Activated CD8-positive, alpha-beta memory T cell treated with anti-CD3 and anti-CD28 coated beads for 36 hours (primary cell): ENCODE measurements around the gene TMEM147. TPM values are rescaled to one million over a fixed set of nuclear protein-coding genes. Genes with fewer than 3 reads are reported as not detected.

Source experiments
- CTCF ChIA-PET: fragments of 350-600 bp; sonication (Branson Sonifier 250); formaldehyde crosslinking; loops from one replicate; lab custom pipeline; 2021; ENCODE audit warnings: antibody characterized with exemption; lab: Charles Lee
- POLR2A ChIA-PET: fragments of 350-600 bp; sonication (Branson Sonifier 250); formaldehyde crosslinking; loops from one replicate; lab custom pipeline; 2021; ENCODE audit warnings: antibody characterized with exemption; lab: Charles Lee
- total RNA-seq, 2 experiments: library from RNA; stranded (reverse); gene quantifications; one replicate each; pipeline ENCODE4 v1.2.3, GENCODE V29; 2021

TMEM147 gene
- total RNA-seq, 2 experiments from 2014 or later: 106 to 110 TPM

GRCh38 chr19:35556025-35556590 lies 10.7 kb downstream of the TMEM147 start:
- CTCF ChIA-PET: interaction anchor here (0.7 to 2.5 kb wide), 5 partner anchors 8 to 61 kb away, joined by 3 to 13 read pairs (median 3); no protein-coding TSS in a partner anchor
- POLR2A ChIA-PET: no interaction called here

- ChIA-PET CTCF (interaction anchor here (2.5 kb wide), 1 partner anchor 8 kb away, joined by 13 read pairs; no protein-coding TSS in a partner anchor), POLR2A (no interaction called here)
Measured at GRCh38 chr19:35556846-35557538, 11.6 kb downstream of the TMEM147 start.

GRCh38 chr19:35557539-35558399 lies 12.3 kb downstream of the TMEM147 start:
- ChIA-PET POLR2A (no interaction called here), CTCF (interaction anchor here (2.5 kb wide), 1 partner anchor 9 kb away, joined by 13 read pairs; no protein-coding TSS in a partner anchor)

GRCh38 chr19:35558400-35559280 lies 13.2 kb downstream of the TMEM147 start:
- ChIA-PET CTCF (interaction anchor here (1.2 to 2.5 kb wide), 2 partner anchors 10 kb away, joined by 3 to 13 read pairs; no protein-coding TSS in a partner anchor), POLR2A (no interaction called here)

- POLR2A ChIA-PET: no interaction called here
Measured at GRCh38 chr19:35559281-35559659, 13.8 kb downstream of the TMEM147 start.

GRCh38 chr19:35559781-35560180 lies 14.4 kb downstream of the TMEM147 start:
- ChIA-PET CTCF (interaction anchor here (1.2 kb wide), 1 partner anchor 11 kb away, joined by 3 read pairs; no protein-coding TSS in a partner anchor), POLR2A (no interaction called here)

More at GRCh38 chr19:35559281-35559659, 13.8 kb downstream of the TMEM147 start:
- CTCF ChIA-PET: interaction anchor here (1.2 kb wide), 1 partner anchor 11 kb away, joined by 3 read pairs; no protein-coding TSS in a partner anchor

- CTCF ChIA-PET: interaction anchor here (0.9 kb wide), 1 partner anchor 10 kb away, joined by 3 read pairs; no protein-coding TSS in a partner anchor
- POLR2A ChIA-PET: no interaction called here
Measured at GRCh38 chr19:35560271-35560670, 14.8 kb downstream of the TMEM147 start.

- CTCF ChIA-PET: interaction anchor here (0.9 kb wide), 1 partner anchor 11 kb away, joined by 3 read pairs; no protein-coding TSS in a partner anchor
- POLR2A ChIA-PET: no interaction called here
Measured at GRCh38 chr19:35560677-35561076, 15.3 kb downstream of the TMEM147 start.

GRCh38 chr19:35561436-35561835 lies 16.0 kb downstream of the TMEM147 start:
- POLR2A ChIA-PET: no interaction called here
- CTCF ChIA-PET: no interaction called here

GRCh38 chr19:35562336-35562735 lies 16.9 kb downstream of the TMEM147 start:
- ChIA-PET POLR2A (no interaction called here), CTCF (no interaction called here)

- CTCF ChIA-PET: no interaction called here
Measured at GRCh38 chr19:35562776-35563175, 17.4 kb downstream of the TMEM147 start.

GRCh38 chr19:35563207-35563829 lies 17.9 kb downstream of the TMEM147 start, which contains the start of gene ATP4A:
ATP4A (minus strand) TSS chr19:35563658; CDS start chr19:35563629, 29 bp downstream.
- POLR2A ChIA-PET: no interaction called here
- CTCF ChIA-PET: no interaction called here

More at GRCh38 chr19:35562776-35563175, 17.4 kb downstream of the TMEM147 start:
- POLR2A ChIA-PET: no interaction called here

- CTCF ChIA-PET: interaction anchor here (0.7 to 0.8 kb wide), 2 partner anchors 9 to 27 kb away, joined by 3 read pairs; no protein-coding TSS in a partner anchor
- POLR2A ChIA-PET: no interaction called here
Measured at GRCh38 chr19:35565016-35565856, 19.8 kb downstream of the TMEM147 start.

GRCh38 chr19:35566738-35567137 lies 21.3 kb downstream of the TMEM147 start:
- POLR2A ChIA-PET: no interaction called here
- CTCF ChIA-PET: no interaction called here

GRCh38 chr19:35569281-35569781 lies 23.9 kb downstream of the TMEM147 start:
- ChIA-PET CTCF (no interaction called here), POLR2A (no interaction called here)

GRCh38 chr19:35571406-35571965 lies 26.1 kb downstream of the TMEM147 start:
- CTCF ChIA-PET: interaction anchor here (0.7 kb wide), 1 partner anchor 76 kb away, joined by 4 read pairs; no protein-coding TSS in a partner anchor
- POLR2A ChIA-PET: no interaction called here
